ENCODE results near the gene RPA3. TPM values are rescaled to one million over a fixed set of nuclear protein-coding genes. Genes with fewer than 3 reads are reported as not detected.

The RPA3 gene
- total RNA-seq, 1 donor from 2014 or later, result 18.3 TPM

DNA sequence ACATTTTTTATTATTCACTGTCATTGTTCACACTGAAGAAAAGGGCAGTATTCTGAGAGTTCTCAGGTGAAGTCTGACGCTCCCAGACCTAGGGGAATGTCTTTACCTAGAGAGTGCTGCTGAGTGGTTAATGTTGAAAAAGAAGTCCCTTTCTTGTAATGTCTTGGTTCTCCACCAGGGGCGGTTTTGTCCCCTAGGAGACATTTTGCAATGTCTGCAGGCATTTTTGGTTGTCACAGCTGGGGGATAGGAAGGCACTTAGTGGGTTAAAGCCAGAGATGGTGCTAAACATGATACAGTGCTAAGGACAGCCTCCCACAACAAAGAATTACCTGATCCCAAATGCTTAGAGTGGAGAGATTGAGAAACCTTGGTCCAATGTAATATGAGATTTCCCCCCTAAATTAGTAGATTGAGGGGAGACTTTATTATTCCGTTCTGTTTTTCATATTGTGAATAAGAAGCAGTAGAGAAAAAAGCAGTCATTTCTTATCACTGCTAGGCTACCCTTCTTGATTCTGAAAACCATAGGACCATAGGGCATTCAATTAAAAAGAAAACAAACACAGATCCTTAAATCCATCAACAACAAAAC, 64.7 kb downstream of the RPA3 start:
- no peak for DNase-seq (ENCODE audit: low spot score)

DNA sequence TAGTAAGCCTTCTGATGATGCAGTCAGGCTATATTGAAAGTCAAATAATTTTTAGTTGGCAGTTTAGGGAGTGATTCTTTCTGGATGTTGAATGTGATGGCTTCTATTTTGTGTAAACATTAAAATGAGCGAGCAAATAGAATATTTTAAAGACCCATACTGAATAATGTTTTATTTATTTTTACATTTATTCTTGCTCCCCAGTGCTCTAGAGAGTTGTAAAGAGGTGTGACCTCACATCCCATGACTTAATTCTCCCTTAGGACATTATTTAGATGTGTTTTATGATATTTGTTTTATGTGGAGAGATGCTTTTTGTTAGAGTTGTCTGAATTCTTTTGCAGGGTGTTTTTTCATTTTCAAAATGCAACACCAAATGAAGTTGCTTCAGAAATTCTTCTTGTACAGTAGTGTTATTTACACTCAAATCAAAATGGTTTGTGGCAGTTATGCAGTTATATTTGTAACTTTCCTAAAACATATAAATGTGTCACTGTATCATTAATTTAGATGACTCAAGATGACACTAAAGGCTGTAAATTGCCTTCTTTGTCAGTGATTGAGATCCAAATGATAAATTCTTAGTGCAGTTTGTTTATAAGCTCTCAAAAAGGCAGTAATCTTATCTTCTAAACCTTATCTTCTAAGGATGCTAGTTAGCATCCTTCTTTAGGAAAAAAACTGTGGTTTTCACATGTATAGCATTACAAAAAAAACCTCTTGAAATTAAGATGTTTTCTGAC, 65.4 kb downstream of the RPA3 start:
- no peak for DNase-seq (ENCODE audit: low spot score)

DNA sequence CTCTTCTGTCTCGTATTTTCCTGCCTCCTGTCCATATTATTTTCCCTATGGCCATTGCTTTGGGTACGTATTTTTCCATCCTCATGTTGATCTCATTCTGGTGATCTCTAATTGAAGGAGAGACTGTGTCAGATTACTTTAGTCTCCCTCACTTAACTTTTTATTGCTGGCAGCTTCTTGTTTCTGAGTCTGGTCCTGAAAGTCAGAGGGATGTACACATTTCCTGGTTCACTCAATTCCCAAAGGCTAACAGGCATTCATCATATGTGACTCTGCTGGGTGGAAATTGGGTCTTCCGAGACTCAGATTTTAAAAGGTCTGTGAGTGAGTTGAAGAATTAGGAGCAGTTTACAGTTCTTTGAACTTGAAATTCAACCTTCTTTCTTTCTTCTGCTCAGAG, 66.9 kb downstream of the RPA3 start:
- DNase-seq (ENCODE audit: low spot score), result no peak

DNA sequence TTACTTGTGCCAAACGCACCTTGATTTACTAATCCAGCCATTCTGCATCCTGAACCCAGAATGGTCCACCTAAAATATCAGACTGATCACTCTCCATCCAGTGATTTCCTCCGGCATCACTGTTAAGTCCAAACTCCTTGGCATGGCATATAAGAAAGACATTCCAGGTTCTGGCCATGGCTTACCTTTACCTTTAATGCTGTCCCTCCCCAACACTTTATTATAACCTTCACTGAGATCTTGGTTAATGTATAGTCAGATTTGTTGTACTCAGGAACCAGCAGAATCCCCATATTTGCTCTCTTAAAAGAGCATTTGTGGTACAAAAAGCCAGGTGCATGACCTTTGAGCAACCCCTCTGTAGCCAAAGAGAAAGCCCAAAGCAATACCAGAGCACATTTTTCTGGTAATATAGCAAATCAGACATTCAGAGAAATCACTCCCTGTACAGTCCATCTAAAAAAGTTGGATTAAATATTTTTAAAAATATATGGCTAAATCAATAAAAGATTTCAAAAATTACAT, 67.7 kb downstream of the RPA3 start:
- no peak for DNase-seq (ENCODE audit: low spot score)

DNA sequence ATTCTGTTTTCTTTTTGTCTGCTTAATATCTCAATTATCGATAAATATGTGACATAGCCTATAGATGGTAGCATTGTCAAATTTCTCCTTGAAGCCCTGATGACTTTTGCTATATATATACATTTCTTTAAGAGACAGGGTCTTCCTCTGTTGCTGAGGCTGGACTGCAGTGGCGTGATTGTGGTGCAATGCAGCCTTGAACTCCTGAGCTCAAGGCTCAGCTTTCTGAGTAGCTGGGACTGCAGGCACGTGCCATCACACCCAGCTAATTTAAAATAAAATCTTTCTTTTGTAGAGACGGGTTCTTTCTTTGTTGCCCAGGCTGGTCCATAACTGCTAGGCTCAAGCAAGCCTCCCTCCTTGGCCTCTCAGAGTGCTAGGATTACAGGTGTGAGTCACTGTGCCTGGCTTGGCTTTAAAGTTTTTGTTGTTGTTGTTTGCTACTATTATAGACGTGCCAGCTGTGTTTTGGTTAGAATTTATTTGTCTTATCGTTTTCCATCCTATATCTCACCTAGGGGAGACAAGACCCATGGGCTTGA, 70.8 kb downstream of the RPA3 start:
- no peak for DNase-seq (ENCODE audit: low spot score)

DNA sequence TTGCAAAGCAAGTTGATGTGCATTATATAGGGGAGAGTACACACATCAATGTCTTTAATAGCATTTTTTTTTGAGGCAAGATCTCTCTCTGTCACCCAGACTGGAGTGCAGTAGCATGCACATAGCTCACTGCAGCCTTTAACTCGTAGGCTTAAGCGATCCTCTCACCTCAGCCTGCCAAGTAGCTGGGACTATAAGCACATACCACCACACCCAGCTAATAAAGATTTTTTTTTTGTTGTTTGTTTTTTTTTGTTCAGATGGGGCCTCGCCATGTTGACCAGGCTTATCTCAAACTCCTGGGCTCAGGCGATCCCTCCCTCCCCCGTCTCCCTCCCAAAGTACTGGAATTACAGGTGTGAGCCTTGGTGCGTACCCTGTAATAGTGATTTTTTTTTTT, 76.3 kb downstream of the RPA3 start:
- DNase-seq (ENCODE audit: low spot score), result no peak

DNA sequence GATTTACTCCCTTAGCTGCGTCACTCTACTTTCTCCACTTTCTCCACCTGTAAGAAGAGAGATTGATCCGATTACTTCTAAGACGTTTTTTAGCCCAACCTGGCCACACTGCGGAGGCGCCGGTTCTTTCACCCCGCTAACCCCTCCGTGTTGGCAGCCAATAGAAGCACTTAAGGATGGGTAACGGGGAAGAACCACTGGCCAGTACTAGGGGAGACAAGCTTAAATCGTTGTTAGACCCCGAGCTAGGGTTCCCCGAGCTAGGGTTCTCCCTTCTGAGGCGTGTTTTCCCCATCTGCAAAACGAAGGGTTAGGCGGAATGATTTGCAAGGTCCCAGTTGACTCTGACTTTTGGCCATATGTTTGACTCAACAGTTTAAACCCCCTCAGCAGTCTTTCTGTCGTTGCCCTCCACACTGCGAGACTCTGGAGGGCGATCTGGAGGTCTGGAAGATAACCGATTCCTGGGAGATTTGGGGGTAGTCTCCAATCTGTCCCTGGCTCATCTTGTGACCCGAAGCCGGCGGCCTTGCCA, 77.2 kb downstream of the RPA3 start:
- DNase-seq (ENCODE audit: low spot score), result no peak

DNA sequence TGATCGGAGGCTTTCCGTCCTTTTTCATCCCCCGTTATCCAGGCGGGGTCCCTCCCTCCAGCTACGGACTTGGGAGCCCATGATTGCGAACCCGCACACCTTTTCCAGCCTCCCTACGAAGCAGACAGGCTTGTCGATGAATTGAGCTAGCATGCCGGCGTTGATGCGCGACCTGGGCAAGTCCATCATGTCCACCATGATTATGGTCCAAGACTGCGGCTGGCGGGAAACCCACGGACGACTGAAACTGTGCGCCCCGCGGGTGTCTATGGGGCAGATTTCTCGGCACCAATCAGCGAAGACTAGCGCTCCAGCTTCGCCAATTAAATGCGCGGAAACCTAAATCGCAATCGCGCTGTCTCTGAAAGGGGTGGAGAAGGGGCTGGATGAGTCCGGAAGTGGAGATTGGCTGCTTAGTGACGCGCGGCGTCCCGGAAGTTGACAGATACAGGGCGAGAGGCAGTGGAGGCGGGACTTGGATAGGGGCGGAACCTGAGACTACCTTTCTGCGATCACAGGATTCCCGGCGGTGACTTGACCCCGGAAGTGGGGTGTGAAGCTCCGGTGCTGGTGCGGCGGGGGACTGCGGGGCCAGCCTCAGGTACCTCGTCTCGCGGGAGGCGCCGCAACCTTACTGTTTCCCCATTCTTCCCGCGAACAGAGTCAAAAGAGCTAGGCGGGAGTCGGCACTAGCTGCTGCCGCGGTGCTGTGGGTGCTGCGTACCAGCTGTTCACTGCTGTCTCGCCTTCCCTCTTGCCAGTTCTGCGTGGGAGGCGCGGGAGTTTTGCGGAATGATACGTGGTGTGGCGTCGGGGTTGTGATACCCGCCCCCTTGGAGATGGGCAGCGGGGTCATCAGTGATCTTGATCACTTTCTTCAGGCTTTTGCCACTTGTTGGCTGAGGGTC, 77.9 kb downstream of the RPA3 start, which contains the start of gene UMAD1:
Gene UMAD1 (plus strand): TSS at position 532 of the 908 bp plus-strand sequence. CDS start 32,620 bp downstream, outside the sequence.
- DNase-seq (ENCODE audit: low spot score), result peak; percentile 99

DNA sequence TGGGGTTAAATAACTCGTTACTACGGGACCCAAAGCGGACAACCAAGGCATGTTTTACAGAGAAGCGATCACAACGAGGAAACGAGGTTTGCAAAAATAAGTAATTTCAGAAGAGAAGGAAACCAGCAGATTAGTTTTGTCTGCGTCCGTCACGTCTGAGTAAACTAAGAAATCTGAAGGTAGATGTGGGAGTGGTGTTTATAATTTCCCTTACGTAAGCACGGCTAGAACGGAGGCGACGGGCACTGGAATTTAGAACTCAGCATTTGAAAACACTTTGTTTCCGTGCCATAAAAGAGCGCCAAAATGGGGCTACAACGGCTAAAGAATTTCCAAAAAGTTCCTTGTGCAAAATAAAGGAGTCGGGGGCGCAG, 78.6 kb downstream of the RPA3 start:
- DNase-seq (ENCODE audit: low spot score), result no peak

DNA sequence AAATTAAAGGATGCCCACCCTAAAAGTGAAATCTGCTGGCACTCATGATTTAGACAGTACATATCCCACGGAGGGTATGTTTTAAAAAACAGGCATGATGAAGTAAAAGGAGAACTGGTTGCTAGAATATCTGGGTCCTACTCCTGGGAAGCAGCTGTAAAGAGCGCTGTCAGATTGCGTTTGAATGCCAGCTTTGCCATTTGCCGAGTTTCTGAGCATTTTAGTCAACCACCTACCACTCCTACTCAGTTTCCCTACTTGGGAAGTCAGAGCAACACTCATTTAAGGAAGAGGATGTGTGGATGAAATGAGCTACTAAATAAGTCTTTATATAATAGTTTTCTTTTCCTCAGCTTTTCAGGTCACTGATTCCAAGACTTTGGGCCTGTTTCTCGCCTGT, 79.0 kb downstream of the RPA3 start:
- DNase-seq (ENCODE audit: low spot score), result no peak

DNA sequence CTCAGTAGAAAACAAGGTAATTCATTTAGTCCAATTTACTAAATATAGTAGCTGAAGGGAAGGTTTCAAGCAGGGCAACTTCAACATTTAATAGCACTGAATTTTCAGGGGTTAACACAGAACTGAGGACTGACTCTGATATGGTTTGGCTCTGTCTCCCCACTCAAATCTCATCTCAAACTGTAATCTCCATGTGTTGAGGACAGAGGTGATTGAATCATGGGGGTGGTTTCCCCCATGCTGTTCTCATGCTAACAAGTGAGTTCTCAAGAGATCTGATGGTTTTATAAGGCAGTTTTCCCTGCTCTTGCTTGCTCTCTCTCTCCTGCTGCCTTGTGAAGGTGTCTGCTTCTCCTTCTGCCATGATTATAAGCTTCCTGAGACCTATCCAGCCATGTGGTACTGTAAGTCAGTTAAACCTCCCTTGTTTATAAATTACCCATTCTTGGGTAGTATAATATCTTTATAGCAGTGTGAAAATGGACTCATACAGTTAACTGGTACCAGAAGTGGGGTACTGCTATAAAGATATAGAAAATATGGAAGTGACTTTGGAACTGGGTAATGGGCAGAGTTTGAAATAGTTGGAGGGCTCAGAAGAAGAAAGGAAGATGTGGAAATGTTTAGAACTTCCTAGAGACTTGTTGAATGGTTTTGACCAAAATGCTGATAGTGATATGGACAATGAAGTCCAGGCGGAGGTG, 87.6 kb downstream of the RPA3 start:
- DNase-seq (ENCODE audit: low spot score), result no peak

DNA sequence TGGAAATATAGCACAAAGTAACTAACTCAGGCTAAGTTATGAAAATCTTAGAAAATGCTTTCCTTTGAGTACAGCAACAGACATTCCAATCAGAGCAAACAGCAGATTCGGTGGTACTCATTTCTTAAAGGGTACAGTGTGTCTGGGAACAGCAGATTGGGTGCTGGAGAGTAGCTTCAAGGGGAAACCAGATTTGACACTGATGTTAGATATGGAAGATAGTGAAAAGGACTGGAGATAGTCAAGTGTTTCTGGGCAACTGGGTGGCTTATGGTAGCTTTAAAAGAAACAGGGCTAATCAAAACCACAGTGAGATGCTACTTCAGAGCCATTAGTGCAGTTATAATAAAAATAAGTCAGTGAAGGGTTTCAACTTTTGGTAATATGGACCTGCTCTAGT, 89.9 kb downstream of the RPA3 start:
- no peak for DNase-seq (ENCODE audit: low spot score)

DNA sequence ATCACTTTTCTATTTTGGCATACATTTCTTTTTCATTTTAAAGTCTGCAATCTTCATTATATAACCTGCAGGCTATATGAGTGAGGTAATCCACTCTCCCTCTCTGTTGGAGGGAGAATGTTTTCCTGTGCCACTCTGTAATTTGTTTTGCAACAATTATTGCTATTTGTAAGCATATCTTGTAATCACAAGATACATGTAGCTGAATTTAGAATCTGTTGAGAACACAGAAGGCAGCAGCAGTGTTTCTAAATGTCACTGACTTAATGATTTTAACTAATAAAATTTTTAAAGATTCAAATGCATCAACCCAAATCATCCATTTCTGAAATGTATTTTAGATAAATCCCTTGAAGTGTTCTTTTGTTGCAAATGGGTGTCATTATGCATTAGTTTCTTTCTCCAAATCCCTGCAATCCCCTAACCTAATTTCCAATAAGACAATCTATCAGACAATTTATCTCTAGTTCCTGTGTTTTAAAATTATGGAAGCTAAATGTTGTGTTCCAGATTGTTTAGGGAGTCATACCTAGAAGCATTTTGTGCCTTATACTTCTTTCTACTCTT, 97.7 kb downstream of the RPA3 start:
- no peak for DNase-seq (ENCODE audit: low spot score)

DNA sequence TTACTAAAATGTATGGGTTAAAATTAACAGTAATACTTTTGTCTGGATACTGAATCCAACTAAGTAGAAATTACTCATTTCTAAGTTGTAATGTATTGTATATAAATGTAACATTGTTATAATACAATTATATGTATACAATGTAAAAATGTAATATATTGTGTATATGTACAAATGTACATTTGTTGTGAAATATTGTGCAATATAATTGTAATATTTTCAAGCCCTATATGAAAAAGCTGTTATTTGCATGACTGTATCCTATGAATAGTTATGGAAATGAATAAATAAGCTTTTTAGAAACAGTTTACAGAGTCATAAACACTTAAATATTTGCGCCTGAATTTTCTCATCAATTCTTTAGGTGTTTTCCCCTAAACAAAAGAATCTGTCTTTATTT, 98.2 kb downstream of the RPA3 start:
- no peak for DNase-seq (ENCODE audit: low spot score)

DNA sequence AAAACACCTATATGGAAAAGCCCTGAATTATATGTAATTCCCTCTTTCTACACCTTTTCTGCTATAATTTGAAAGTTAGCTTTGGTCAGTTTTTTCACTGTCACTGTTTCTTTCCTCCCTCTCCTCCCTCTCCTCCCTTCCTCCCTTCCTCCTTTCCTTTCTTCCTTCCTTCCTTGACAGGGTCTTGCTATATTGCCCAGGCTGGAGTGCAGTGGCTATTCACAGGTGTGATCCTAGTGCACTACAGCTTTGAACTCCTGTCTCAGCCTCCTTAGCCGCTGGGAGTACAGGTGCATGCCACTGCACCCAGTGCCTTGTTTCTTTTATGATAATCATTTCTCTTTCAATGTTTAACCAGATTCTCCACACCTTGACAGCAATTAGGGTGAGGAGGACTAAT, 100.0 kb downstream of the RPA3 start:
- no peak for DNase-seq (ENCODE audit: low spot score)

DNA sequence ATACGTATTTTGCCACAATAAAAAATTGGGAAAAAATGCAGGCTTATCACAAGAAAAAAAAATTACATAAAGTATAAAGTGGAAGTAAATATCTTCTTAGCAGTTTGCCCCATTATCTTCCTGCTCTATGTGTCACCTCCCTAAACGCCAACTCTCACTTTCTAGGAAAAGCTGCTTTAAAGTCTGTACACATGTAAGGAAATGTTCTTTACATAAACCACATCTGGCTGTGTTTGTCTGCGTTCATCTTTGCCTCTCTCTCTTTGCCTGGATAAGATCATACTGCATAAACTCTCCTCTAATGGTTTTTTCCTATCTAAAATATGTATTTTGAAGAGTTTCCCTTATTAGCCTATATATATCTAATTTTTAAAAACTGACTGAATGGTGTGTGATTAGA, 100.9 kb downstream of the RPA3 start:
- DNase-seq (ENCODE audit: low spot score), result no peak

DNA sequence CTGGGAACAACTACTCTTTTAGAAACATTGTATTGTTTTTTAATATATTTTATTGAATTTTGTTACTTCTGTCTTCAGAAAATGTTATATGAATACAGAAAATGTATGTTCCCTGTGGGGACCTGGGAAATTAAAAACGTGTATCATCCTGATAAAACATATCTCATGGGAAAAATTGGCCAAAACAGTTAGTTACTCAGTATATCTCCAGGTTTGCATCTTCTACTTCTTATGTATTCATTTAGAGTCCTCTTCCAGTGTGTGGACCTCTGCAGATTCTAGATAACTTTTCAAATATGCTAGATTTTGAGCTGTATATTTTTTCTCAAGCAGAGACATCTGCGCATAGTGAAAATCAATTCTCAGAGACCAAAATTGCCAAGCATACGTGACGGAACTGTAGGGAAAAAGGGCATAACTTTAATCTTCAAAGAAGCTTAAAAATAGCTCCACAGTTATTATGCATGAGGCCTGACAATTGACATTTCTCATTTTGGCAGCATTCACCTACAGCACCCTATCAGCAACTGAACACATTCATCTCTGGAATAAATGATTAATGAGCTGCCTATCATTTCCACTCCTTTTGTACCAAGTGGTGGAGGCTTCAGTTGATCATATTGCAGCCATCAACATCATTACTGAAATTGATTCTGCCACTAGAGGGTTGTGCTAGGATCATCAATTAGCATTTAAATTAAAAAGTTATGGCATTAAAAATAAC, 104.2 kb downstream of the RPA3 start:
- no peak for DNase-seq (ENCODE audit: low spot score)

DNA sequence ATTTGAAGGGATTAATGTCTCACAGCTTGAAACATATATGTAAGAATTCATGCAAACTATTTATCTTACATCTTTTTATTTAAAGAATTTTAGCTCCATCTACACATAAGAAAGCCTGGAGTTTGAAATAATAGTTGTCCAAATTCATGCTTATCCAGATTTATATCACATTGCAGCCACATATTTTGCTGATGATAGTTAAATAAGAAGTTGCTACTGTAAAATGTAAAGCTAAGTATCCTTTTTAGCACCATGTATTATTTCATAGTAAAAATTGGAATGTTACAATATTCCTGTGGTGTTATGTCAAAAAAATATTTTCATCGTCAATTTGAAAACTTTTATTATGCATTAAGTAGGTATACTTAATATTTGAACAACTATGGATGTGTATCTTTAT, 105.2 kb downstream of the RPA3 start:
- no peak for DNase-seq (ENCODE audit: low spot score)

DNA sequence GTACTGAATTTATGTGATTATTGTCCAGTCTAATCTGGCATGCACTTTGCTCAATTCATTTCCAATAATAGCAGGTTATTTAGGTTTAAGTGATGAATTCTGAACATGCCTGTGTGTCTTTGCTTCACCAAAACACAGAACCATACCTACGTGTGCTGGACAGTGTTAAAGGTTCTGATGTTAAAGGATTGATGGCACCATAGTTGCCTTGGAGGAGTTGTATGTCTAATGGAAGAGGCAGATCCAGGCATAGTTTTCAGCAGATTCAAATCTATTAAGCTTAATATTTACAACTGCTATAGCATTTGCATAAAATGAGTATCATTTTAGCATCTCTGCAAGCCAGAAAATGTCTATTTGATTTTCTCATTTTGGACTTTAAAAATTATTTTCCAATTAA, 105.9 kb downstream of the RPA3 start:
- DNase-seq (ENCODE audit: low spot score), result no peak

DNA sequence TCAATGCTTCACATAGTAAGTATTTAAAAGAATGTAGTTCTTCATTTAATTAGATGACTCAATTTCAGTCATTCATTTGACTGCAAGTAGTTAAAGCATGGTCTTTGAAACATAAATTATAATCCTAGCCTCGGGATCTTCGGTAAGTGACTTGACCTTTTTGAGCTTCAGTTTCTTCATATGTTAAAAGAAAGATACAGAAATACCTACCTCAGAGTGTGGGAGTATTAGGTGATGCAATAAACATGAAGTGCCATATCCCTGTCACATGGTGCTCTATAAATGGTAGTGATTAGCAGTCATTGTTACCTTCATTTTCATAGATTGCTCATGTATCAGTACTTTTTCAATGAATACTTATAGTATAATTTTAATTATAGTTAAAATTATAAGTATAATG, 109.1 kb downstream of the RPA3 start:
- no peak for DNase-seq (ENCODE audit: low spot score)

All from mucosa of gallbladder (tissue), 1 donor.